ENCODE data around the gene STK39.
"Not testable (repeated sequence)": the region's sequence is repeated elsewhere in the genome, so short reads cannot be mapped to it uniquely, and the experiment has no call there.

Gene STK39

DNA sequence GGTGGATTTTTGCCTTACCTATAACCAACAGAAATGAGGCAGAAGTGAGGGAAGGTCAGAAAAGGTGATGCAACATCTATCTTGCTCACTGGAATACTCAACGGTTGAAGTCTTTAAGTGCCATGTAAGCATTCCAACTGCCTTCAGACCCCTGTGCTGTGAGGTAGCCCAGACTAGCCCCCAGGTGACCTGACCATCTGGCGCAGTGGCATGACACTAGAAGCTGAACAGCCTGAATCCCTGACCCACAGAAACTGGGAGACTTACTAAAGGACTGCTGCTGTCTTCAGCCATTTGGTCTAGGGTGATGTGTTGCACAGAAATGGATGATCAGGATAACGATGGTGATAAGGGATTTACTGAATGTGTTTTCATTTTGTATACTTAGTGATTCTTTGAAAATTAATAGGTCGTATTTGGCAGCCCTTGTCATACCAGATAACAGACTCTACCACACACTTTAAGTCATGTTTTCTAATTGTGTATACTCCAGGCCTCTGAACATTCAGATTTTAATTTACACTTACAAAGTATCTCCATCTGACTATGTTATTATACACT, 161.5 kb downstream of the STK39 start:
- H3K4me2 ChIP-seq, result no peak overlapping the region
- peaks cover 12% of the 10 kb centered on the region for H3K9me3 ChIP-seq
- H3K4me1 ChIP-seq, result peaks cover 17% of the 10 kb centered on the region
- H3K27ac ChIP-seq, result no peak overlapping the region
- H4K20me1 ChIP-seq, result peaks cover 66% of the 10 kb centered on the region; the same call in 1 of the 2 replicates
- H3K27me3 ChIP-seq, result no peaks in the 10 kb centered on the region
- no peak for TF ChIP-seq Cebpa-rat (IDR thresholded peaks at IDR 0.05)
- H3K36me3 ChIP-seq, result peaks cover 92% of the 10 kb centered on the region
- H3K9ac ChIP-seq, result no peak overlapping the region
- H3K4me3 ChIP-seq, result no peak overlapping the region

DNA sequence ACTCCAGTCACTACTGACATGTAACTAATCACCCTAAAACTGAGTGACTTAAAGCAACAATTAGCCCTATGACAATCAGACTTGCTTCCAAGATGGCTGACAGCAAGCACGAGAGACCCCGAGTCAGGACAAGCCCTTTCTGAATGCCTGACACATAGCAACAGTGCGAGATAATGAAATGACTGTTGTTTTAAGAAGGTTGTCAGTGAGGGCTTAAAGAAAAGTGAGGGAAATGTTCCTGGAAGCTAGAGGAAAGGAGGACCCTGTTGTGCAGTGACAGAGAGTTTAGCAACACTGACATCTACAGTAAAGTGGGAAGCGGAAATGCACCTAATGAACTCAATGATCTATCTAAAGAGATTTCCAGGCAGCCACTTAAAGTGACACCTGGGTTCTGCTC, 163.1 kb downstream of the STK39 start:
- no peak overlapping the region for H3K9ac ChIP-seq
- peaks cover 67% of the 10 kb centered on the region; the same call in 1 of the 2 replicates for H4K20me1 ChIP-seq
- no peak for TF ChIP-seq Cebpa-rat (IDR thresholded peaks at IDR 0.05)

GRCh38 chr2:168081452-168081851, 165.9 kb downstream of the STK39 start:
- peaks cover 12% of the 10 kb centered on the region for H3K9me3 ChIP-seq
- not testable (repeated sequence) for H3K4me1 ChIP-seq, H3K9ac ChIP-seq, H3K27ac ChIP-seq, H3K4me3 ChIP-seq, H3K4me2 ChIP-seq, H3K27me3 ChIP-seq
- H3K36me3 ChIP-seq, result peaks cover 82% of the 10 kb centered on the region
- peaks cover 58% of the 10 kb centered on the region; the same call in 1 of the 2 replicates for H4K20me1 ChIP-seq

More for the DNA sequence above, 163.1 kb downstream of the STK39 start:
- no peaks in the 10 kb centered on the region for H3K27me3 ChIP-seq
- no peak overlapping the region for H3K4me3 ChIP-seq
- H3K9me3 ChIP-seq, result peaks cover 12% of the 10 kb centered on the region
- no peak overlapping the region for H3K27ac ChIP-seq
- peaks cover 6% of the 10 kb centered on the region for H3K4me1 ChIP-seq
- H3K36me3 ChIP-seq, result peaks cover 92% of the 10 kb centered on the region
- no peak overlapping the region for H3K4me2 ChIP-seq

DNA sequence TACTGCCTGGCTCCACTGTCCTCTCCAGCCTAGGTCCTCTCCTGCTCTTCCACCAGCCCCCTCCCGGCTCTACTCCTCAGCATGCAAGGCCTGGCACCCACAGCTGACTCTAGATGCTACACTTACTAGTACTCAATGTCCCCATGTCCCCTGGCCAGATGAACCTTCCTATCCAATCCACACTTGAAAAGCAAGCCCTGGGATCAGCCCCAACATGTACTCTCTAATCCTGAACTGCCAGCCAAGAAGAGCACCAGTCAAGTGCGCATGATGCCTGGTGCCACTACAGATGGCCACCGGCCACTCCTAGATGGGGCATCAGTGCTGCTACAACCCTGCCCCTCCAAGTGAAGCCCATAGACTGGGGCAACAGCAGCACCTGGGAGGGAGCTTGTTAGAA, 168.2 kb downstream of the STK39 start:
- Histone ChIP-seq H3K27ac (no peak overlapping the region), H3K4me2 (no peak overlapping the region), H3K4me3 (no peak overlapping the region), H3K27me3 (no peaks in the 10 kb centered on the region), H3K9ac (no peak overlapping the region), H3K4me1 (no peaks in the 10 kb centered on the region), H4K20me1 (peaks cover 60% of the 10 kb centered on the region; the same call in 1 of the 2 replicates), H3K9me3 (peaks cover 9% of the 10 kb centered on the region), H3K36me3 (peaks cover 84% of the 10 kb centered on the region)
- TF ChIP-seq Cebpa-rat (IDR thresholded peaks at IDR 0.05), result no peak

- no peak overlapping the region for H3K9ac ChIP-seq
- no peak for TF ChIP-seq Cebpa-rat (IDR thresholded peaks at IDR 0.05)
Measured at GRCh38 chr2:168076731-168077130, 170.7 kb downstream of the STK39 start.

GRCh38 chr2:168075446-168075845, 171.9 kb downstream of the STK39 start:
- no peaks in the 10 kb centered on the region for H3K4me1 ChIP-seq
- H3K4me3 ChIP-seq, result no peak overlapping the region
- H3K36me3 ChIP-seq, result peaks cover 82% of the 10 kb centered on the region
- no peak overlapping the region for H3K4me2 ChIP-seq
- no peak overlapping the region for H3K9ac ChIP-seq
- H3K27me3 ChIP-seq, result no peaks in the 10 kb centered on the region
- H3K9me3 ChIP-seq, result no peaks in the 10 kb centered on the region
- peaks cover 44% of the 10 kb centered on the region; the same call in 1 of the 2 replicates for H4K20me1 ChIP-seq
- no peak overlapping the region for H3K27ac ChIP-seq
- TF ChIP-seq Cebpa-rat (IDR thresholded peaks at IDR 0.05), result no peak

More at GRCh38 chr2:168076731-168077130, 170.7 kb downstream of the STK39 start:
- Histone ChIP-seq H3K27ac (no peak overlapping the region), H3K27me3 (no peaks in the 10 kb centered on the region), H3K9me3 (peaks cover under 1% of the 10 kb centered on the region; the same call in 1 of the 2 replicates), H3K36me3 (peaks cover 83% of the 10 kb centered on the region), H3K4me1 (no peaks in the 10 kb centered on the region), H3K4me2 (no peak overlapping the region), H4K20me1 (peaks cover 53% of the 10 kb centered on the region; the same call in 1 of the 2 replicates), H3K4me3 (no peak overlapping the region)

DNA sequence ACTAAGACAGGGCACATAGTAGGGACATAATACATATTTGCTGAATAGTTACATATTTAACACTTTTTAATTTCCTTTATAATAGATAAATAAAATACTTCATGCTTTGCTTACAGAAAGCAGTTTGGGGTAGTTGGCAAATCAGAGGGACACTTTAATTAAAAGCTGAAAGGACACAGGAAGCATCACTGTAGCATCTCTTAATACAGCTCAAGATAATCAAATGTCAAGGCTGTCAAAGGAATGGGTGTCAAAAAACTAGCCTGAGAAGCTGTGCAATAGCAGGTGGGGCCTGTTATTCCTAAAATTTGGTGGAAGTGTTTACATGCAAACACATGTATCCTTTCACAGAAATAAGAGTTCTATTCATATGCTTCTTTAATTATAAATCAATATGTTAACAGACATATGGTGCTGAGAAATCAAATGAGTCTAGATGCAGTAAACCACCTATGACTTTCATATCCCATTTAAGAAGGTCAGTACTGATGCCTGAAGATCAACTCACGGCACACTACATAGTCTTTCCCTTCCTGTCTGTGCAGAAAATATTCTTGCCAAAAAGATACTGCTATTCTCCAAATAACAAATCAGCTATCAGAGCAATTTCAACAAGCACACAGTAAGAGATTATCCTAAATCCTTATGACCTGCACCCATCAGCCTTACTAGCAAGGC, 174.6 kb downstream of the STK39 start:
- H3K9ac ChIP-seq, result no peak overlapping the region
- H3K4me3 ChIP-seq, result no peak overlapping the region
- H3K27ac ChIP-seq, result no peak overlapping the region
- no peak for TF ChIP-seq Cebpa-rat (IDR thresholded peaks at IDR 0.05)
- H3K36me3 ChIP-seq, result peaks cover 78% of the 10 kb centered on the region
- peaks cover 24% of the 10 kb centered on the region; the same call in 1 of the 2 replicates for H4K20me1 ChIP-seq
- H3K9me3 ChIP-seq, result no peaks in the 10 kb centered on the region
- H3K4me1 ChIP-seq, result no peaks in the 10 kb centered on the region
- H3K4me2 ChIP-seq, result no peak overlapping the region
- no peaks in the 10 kb centered on the region for H3K27me3 ChIP-seq

- H3K4me2 ChIP-seq, result no peak overlapping the region
- H3K27ac ChIP-seq, result no peak overlapping the region
- H3K36me3 ChIP-seq, result peaks cover 97% of the 10 kb centered on the region
- H3K4me1 ChIP-seq, result no peaks in the 10 kb centered on the region
- H3K27me3 ChIP-seq, result no peaks in the 10 kb centered on the region
- H3K4me3 ChIP-seq, result no peak overlapping the region
- no peaks in the 10 kb centered on the region for H3K9me3 ChIP-seq
- H3K9ac ChIP-seq, result no peak overlapping the region
- H4K20me1 ChIP-seq, result no peaks in the 10 kb centered on the region
- TF ChIP-seq Cebpa-rat (IDR thresholded peaks at IDR 0.05), result no peak
Measured at GRCh38 chr2:168064011-168064998, 183.1 kb downstream of the STK39 start.

DNA sequence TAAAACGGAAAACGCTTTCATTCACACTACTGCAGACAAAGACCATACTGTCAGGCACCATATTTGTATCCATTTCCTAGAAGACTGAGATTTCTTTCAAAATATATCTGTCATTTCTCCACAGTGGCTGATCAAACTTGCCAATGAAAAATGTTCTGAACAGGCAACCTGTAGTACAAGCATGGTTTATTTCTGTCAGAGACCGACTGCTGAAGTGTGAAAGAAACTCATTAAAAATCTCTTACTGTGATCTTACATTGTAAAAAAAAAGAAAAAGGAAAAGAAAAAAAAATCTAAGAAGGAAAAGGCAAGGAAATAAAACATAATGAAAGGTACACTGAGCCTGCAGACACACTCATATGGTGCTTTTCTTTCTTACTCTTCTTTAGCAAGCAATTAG, 184.5 kb downstream of the STK39 start:
- Histone ChIP-seq H3K27me3 (no peaks in the 10 kb centered on the region), H3K27ac (no peak overlapping the region), H4K20me1 (no peaks in the 10 kb centered on the region), H3K36me3 (peaks cover 97% of the 10 kb centered on the region), H3K9ac (no peak overlapping the region), H3K4me2 (no peak overlapping the region), H3K4me1 (no peaks in the 10 kb centered on the region), H3K9me3 (no peaks in the 10 kb centered on the region), H3K4me3 (no peak overlapping the region)
- no peak for TF ChIP-seq Cebpa-rat (IDR thresholded peaks at IDR 0.05)
